NOMO-1 treated with DMSO at 0.1 percent for 48 hours (cell line): ENCODE results near the gene TRAF7.
"Not testable (repeated sequence)": the region's sequence is repeated elsewhere in the genome, so short reads cannot be mapped to it uniquely, and the experiment has no call there.

Experiments
- DNase-seq: peaks from one replicate; lab custom pipeline; 2025; ENCODE audit not compliant: unreplicated experiment; lab: John Stamatoyannopoulos, UW

The TRAF7 gene

GRCh38 chr16:2155091-2155950 is at the start of gene TRAF7:
Gene TRAF7, plus strand, starts transcription at chr16:2155782. Its CDS starts 8,139 bp downstream, at chr16:2163921.
- DNase-seq: peak; percentile 100

- not testable (repeated sequence) for DNase-seq
These were observed 49.4 kb upstream of the TRAF7 start for GRCh38 chr16:2106211-2106610.

- DNase-seq: not testable (repeated sequence)
These were observed 48.3 kb upstream of the TRAF7 start for GRCh38 chr16:2107121-2107790.

- not testable (repeated sequence) for DNase-seq
These were observed 47.8 kb upstream of the TRAF7 start for GRCh38 chr16:2107791-2108125.

- not testable (repeated sequence) for DNase-seq
These were observed 46.9 kb upstream of the TRAF7 start for GRCh38 chr16:2108446-2109270.

- not testable (repeated sequence) for DNase-seq
These were observed 46.4 kb upstream of the TRAF7 start for GRCh38 chr16:2109271-2109580.

- not testable (repeated sequence) for DNase-seq
These were observed 45.7 kb upstream of the TRAF7 start for GRCh38 chr16:2109872-2110271.

GRCh38 chr16:2110332-2111008 is 45.1 kb upstream of the TRAF7 start:
- not testable (repeated sequence) for DNase-seq

GRCh38 chr16:2111009-2111353 is 44.6 kb upstream of the TRAF7 start:
- not testable (repeated sequence) for DNase-seq

- not testable (repeated sequence) for DNase-seq
These were observed 43.9 kb upstream of the TRAF7 start for GRCh38 chr16:2111412-2112335.

- not testable (repeated sequence) for DNase-seq
These were observed 43.0 kb upstream of the TRAF7 start for GRCh38 chr16:2112539-2113106.

GRCh38 chr16:2114225-2114624 is 41.4 kb upstream of the TRAF7 start:
- not testable (repeated sequence) for DNase-seq

GRCh38 chr16:2114885-2115590 is 40.5 kb upstream of the TRAF7 start:
- DNase-seq: not testable (repeated sequence)

GRCh38 chr16:2115591-2115973 is 40.0 kb upstream of the TRAF7 start:
- no peak for DNase-seq

- DNase-seq: not testable (repeated sequence)
These were observed 39.2 kb upstream of the TRAF7 start for GRCh38 chr16:2116428-2116827.

GRCh38 chr16:2117341-2117740 is 38.2 kb upstream of the TRAF7 start:
- not testable (repeated sequence) for DNase-seq

GRCh38 chr16:2117960-2118722 is 37.4 kb upstream of the TRAF7 start:
- DNase-seq: not testable (repeated sequence)

- peak; percentile 6 for DNase-seq
These were observed 34.3 kb upstream of the TRAF7 start for GRCh38 chr16:2121325-2121724.
